ENCODE results near the gene OSBPL8.
A peak's percentile ranks its signal among the peaks of the same experiment; 100 is the strongest.

The OSBPL8 gene

DNA sequence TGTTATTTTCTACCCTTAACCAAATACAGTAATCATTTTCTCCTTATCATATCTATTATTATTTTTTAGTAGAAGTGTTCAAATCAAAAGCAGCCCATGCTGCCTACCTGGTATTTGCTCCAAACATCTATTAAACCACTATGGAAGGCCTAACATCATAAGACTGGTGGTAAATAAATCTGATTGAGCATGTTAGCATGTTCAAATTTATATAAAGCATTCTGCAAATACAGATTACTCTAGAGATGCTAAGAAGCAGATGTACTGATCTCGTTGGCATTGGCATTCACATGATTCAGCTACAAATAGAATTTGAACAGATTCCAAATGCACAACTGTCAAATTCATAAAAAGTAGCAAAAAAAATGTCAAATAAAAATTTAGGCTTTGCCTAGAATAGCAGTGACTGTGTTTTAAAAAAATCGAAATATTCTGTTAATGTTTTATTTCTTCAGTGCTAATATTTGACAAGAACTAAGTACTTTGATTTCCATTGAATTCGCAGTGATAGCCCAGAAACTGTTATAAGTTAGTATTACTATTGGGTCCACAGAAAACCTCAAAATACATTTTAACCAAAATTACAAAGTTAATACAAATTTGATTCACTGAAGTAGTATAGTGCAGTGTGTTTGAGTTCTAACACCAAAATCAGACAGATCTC lies 9.4 kb upstream of the OSBPL8 start:
- Histone ChIP-seq H3K4me1 (ENCODE audit: control insufficient read depth in 2 of 2, insufficient read depth in 1 of 2, low read depth in 1 of 2, low read length in 2 of 2) (no peaks in the 10 kb centered on the region), H3K36me3 (replicated peaks in 1 of 2; ENCODE audit: control insufficient read depth in 2 of 2, insufficient read depth in 2 of 2, low read length in 2 of 2) (no peaks in the 10 kb centered on the region), H2AK5ac (ENCODE audit: low read depth, low read length) (no peak overlapping the region), H3K4me2 (ENCODE audit: insufficient read depth, low read length, poor library complexity, severe bottlenecking) (no peak overlapping the region), H3K9ac (ENCODE audit: low read depth, low read length, poor library complexity) (no peak overlapping the region), H3K4ac (ENCODE audit: low read length) (no peak overlapping the region), H3K4me3 (ENCODE audit: low read length in 2 of 2) (no peak overlapping the region), H2BK12ac (ENCODE audit: low read length) (no peak overlapping the region), H3K9me3 (replicated peaks in 1 of 2; ENCODE audit: control insufficient read depth in 2 of 2, insufficient read depth in 1 of 2, low read depth in 1 of 2, low read length in 2 of 2) (peaks cover 0 to 10% of the 10 kb centered on the region in 2 donors), H3K23ac (ENCODE audit: low read depth, low read length, poor library complexity) (no peak overlapping the region), H3K27ac (replicated peaks; ENCODE audit: low read length) (no peak overlapping the region), H4K91ac (ENCODE audit: low read depth, low read length, poor library complexity) (no peak overlapping the region), H2BK15ac (ENCODE audit: low read length) (no peak overlapping the region), H2BK120ac (ENCODE audit: low read depth, low read length) (no peak overlapping the region), H3K79me1 (ENCODE audit: low read depth, low read length) (no peaks in the 10 kb centered on the region), H3K18ac (ENCODE audit: low read length) (no peak overlapping the region), H3K14ac (ENCODE audit: low read length) (no peak overlapping the region), H2AFZ (ENCODE audit: low read length) (no peak overlapping the region), H3K27me3 (ENCODE audit: control insufficient read depth in 3 of 3, insufficient read depth in 3 of 3, low read depth in 1 of 3, low read length in 3 of 3) (no peaks in the 10 kb centered on the region), H2BK5ac (ENCODE audit: low read length) (no peak overlapping the region), H4K8ac (ENCODE audit: low read depth, low read length) (no peak overlapping the region)
- WGBS, 2 donors (ENCODE audit: extremely low coverage in 2 of 2, insufficient read length in 2 of 2, insufficient replicate concordance in 1 of 2), result no CpG with 5 or more reads among the region's 3 CpGs
- DNase-seq (ENCODE audit: low spot score), result no peak

DNA sequence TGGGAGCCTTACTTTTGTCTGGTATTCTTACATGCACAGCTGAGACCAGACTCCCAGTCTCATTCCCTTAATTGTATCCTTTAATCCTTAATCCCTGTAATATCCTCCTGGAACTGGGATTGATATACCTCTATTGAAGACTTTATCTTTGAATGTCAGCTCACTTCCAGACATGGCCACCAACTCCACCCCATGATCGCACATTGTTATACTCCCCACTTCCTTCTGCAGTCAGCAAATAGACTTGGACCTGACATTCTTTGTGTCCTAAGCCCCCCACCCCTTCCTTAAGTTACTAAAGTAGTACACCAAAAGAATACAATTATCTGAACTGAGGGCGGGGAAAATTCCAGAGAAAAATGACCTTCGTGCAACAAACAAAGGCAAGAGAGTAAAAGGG lies 8.6 kb upstream of the OSBPL8 start:
- Histone ChIP-seq H3K36me3 (replicated peaks in 1 of 2; ENCODE audit: control insufficient read depth in 2 of 2, insufficient read depth in 2 of 2, low read length in 2 of 2) (no peaks in the 10 kb centered on the region), H2BK120ac (ENCODE audit: low read depth, low read length) (no peak overlapping the region), H2AFZ (ENCODE audit: low read length) (peak overlapping the region; percentile 42), H3K79me1 (ENCODE audit: low read depth, low read length) (no peaks in the 10 kb centered on the region), H4K91ac (ENCODE audit: low read depth, low read length, poor library complexity) (no peak overlapping the region), H3K4ac (ENCODE audit: low read length) (no peak overlapping the region), H3K27me3 (ENCODE audit: control insufficient read depth in 3 of 3, insufficient read depth in 3 of 3, low read depth in 1 of 3, low read length in 3 of 3) (no peaks in the 10 kb centered on the region), H3K4me2 (ENCODE audit: insufficient read depth, low read length, poor library complexity, severe bottlenecking) (no peak overlapping the region), H3K4me3 (ENCODE audit: low read length in 2 of 2) (no peak overlapping the region), H2BK12ac (ENCODE audit: low read length) (no peak overlapping the region), H2BK15ac (ENCODE audit: low read length) (no peak overlapping the region), H2BK5ac (ENCODE audit: low read length) (no peak overlapping the region), H3K14ac (ENCODE audit: low read length) (no peak overlapping the region), H3K9ac (ENCODE audit: low read depth, low read length, poor library complexity) (no peak overlapping the region), H3K18ac (ENCODE audit: low read length) (no peak overlapping the region), H2AK5ac (ENCODE audit: low read depth, low read length) (no peak overlapping the region), H3K9me3 (replicated peaks in 1 of 2; ENCODE audit: control insufficient read depth in 2 of 2, insufficient read depth in 1 of 2, low read depth in 1 of 2, low read length in 2 of 2) (peaks cover 0 to 1% of the 10 kb centered on the region in 2 donors), H3K27ac (replicated peaks; ENCODE audit: low read length) (no peak overlapping the region), H3K4me1 (ENCODE audit: control insufficient read depth in 2 of 2, insufficient read depth in 1 of 2, low read depth in 1 of 2, low read length in 2 of 2) (no peaks in the 10 kb centered on the region), H3K23ac (ENCODE audit: low read depth, low read length, poor library complexity) (no peak overlapping the region), H4K8ac (ENCODE audit: low read depth, low read length) (no peak overlapping the region)
- no peak for DNase-seq (ENCODE audit: low spot score)
- no CpG with 5 or more reads among the region's 3 CpGs for WGBS, 2 donors (ENCODE audit: extremely low coverage in 2 of 2, insufficient read length in 2 of 2, insufficient replicate concordance in 1 of 2)

DNA sequence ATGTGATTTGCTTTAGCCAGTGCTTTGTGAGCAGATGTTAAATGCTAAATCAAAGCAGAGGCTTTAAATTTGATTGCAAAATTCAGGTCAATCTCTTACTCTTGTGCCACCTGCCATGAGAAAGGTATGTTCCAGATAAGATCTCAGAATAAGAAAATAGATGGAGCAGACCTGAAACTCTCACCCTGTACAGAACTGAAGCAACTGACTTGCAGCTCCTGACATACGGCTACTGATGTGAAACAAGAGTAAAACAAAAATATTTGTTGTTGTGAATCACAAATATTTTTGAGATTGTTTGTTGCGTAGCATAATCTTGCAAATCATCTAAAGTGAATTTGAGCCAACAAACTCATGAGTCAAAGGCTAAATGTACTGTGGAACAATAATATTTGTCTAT lies 3.5 kb upstream of the OSBPL8 start:
- peak overlapping the region; percentile 13 for H2AFZ ChIP-seq (ENCODE audit: low read length)
- no peak overlapping the region for H3K23ac ChIP-seq (ENCODE audit: low read depth, low read length, poor library complexity)
- no peaks in the 10 kb centered on the region for H3K36me3 ChIP-seq (replicated peaks in 1 of 2; ENCODE audit: control insufficient read depth in 2 of 2, insufficient read depth in 2 of 2, low read length in 2 of 2)
- whole genome bisulfite sequencing, 2 donors (ENCODE audit: extremely low coverage in 2 of 2, insufficient read length in 2 of 2, insufficient replicate concordance in 1 of 2), result no CpG with 5 or more reads among the region's 2 CpGs
- DNase-seq (ENCODE audit: low spot score), result no peak
- no peaks in the 10 kb centered on the region for H3K27me3 ChIP-seq (ENCODE audit: control insufficient read depth in 3 of 3, insufficient read depth in 3 of 3, low read depth in 1 of 3, low read length in 3 of 3)
- no peak overlapping the region for H3K27ac ChIP-seq (replicated peaks; ENCODE audit: low read length)
- H3K79me1 ChIP-seq (ENCODE audit: low read depth, low read length), result peaks cover 4% of the 10 kb centered on the region
- H2BK5ac ChIP-seq (ENCODE audit: low read length), result no peak overlapping the region
- no peak overlapping the region for H2BK12ac ChIP-seq (ENCODE audit: low read length)
- no peak overlapping the region for H2AK5ac ChIP-seq (ENCODE audit: low read depth, low read length)
- H3K9ac ChIP-seq (ENCODE audit: low read depth, low read length, poor library complexity), result no peak overlapping the region
- H2BK15ac ChIP-seq (ENCODE audit: low read length), result no peak overlapping the region
- no peak overlapping the region for H3K4me2 ChIP-seq (ENCODE audit: insufficient read depth, low read length, poor library complexity, severe bottlenecking)
- H3K4me1 ChIP-seq (ENCODE audit: control insufficient read depth in 2 of 2, insufficient read depth in 1 of 2, low read depth in 1 of 2, low read length in 2 of 2), result no peaks in the 10 kb centered on the region
- H3K18ac ChIP-seq (ENCODE audit: low read length), result no peak overlapping the region
- H3K14ac ChIP-seq (ENCODE audit: low read length), result no peak overlapping the region
- H3K9me3 ChIP-seq (replicated peaks in 1 of 2; ENCODE audit: control insufficient read depth in 2 of 2, insufficient read depth in 1 of 2, low read depth in 1 of 2, low read length in 2 of 2), result no peaks in the 10 kb centered on the region
- no peak overlapping the region for H4K8ac ChIP-seq (ENCODE audit: low read depth, low read length)
- no peak overlapping the region for H3K4me3 ChIP-seq (ENCODE audit: low read length in 2 of 2)
- H4K91ac ChIP-seq (ENCODE audit: low read depth, low read length, poor library complexity), result no peak overlapping the region
- no peak overlapping the region for H2BK120ac ChIP-seq (ENCODE audit: low read depth, low read length)
- no peak overlapping the region for H3K4ac ChIP-seq (ENCODE audit: low read length)

DNA sequence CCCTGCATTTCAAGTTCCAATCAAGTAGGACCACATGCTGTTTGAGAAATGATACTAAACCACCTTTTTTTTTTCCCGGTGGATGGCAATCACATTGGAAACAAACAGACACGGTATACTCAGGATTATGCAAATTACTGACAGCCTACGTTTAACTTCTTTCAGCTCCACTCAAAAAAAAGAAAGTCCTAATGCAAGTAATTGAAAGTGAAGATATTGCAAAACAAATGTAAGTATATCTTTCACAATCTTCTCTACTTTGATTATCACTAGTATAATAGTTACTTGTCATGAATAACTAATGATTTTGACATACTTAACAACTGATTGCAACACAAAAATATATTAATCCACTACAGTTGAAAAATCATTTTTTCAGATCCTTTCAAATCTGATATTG lies 2.6 kb upstream of the OSBPL8 start:
- H3K27me3 ChIP-seq (ENCODE audit: control insufficient read depth in 3 of 3, insufficient read depth in 3 of 3, low read depth in 1 of 3, low read length in 3 of 3), result no peaks in the 10 kb centered on the region
- no peak overlapping the region for H2BK15ac ChIP-seq (ENCODE audit: low read length)
- no peaks in the 10 kb centered on the region for H3K36me3 ChIP-seq (replicated peaks in 1 of 2; ENCODE audit: control insufficient read depth in 2 of 2, insufficient read depth in 2 of 2, low read length in 2 of 2)
- no peak overlapping the region for H2BK120ac ChIP-seq (ENCODE audit: low read depth, low read length)
- H3K4ac ChIP-seq (ENCODE audit: low read length), result no peak overlapping the region
- no peak overlapping the region for H3K14ac ChIP-seq (ENCODE audit: low read length)
- H3K27ac ChIP-seq (replicated peaks; ENCODE audit: low read length), result no peak overlapping the region
- no peak overlapping the region for H2AFZ ChIP-seq (ENCODE audit: low read length)
- no peak overlapping the region for H4K8ac ChIP-seq (ENCODE audit: low read depth, low read length)
- no peak overlapping the region for H3K18ac ChIP-seq (ENCODE audit: low read length)
- H2AK5ac ChIP-seq (ENCODE audit: low read depth, low read length), result no peak overlapping the region
- H2BK12ac ChIP-seq (ENCODE audit: low read length), result no peak overlapping the region
- no peak overlapping the region for H3K9ac ChIP-seq (ENCODE audit: low read depth, low read length, poor library complexity)
- H3K9me3 ChIP-seq (replicated peaks in 1 of 2; ENCODE audit: control insufficient read depth in 2 of 2, insufficient read depth in 1 of 2, low read depth in 1 of 2, low read length in 2 of 2), result no peaks in the 10 kb centered on the region
- peaks cover 0 to 1% of the 10 kb centered on the region in 2 donors for H3K4me1 ChIP-seq (ENCODE audit: control insufficient read depth in 2 of 2, insufficient read depth in 1 of 2, low read depth in 1 of 2, low read length in 2 of 2)
- H3K4me3 ChIP-seq (ENCODE audit: low read length in 2 of 2), result no peak overlapping the region
- no peak overlapping the region for H3K23ac ChIP-seq (ENCODE audit: low read depth, low read length, poor library complexity)
- H4K91ac ChIP-seq (ENCODE audit: low read depth, low read length, poor library complexity), result no peak overlapping the region
- H3K79me1 ChIP-seq (ENCODE audit: low read depth, low read length), result peaks cover 4% of the 10 kb centered on the region
- DNase-seq (ENCODE audit: low spot score), result no peak
- H2BK5ac ChIP-seq (ENCODE audit: low read length), result no peak overlapping the region
- WGBS, 2 donors (ENCODE audit: extremely low coverage in 2 of 2, insufficient read length in 2 of 2, insufficient replicate concordance in 1 of 2), result no CpG with 5 or more reads among the region's 3 CpGs
- H3K4me2 ChIP-seq (ENCODE audit: insufficient read depth, low read length, poor library complexity, severe bottlenecking), result no peak overlapping the region
